ENCODE data around the gene DHRS7B.

DNA sequence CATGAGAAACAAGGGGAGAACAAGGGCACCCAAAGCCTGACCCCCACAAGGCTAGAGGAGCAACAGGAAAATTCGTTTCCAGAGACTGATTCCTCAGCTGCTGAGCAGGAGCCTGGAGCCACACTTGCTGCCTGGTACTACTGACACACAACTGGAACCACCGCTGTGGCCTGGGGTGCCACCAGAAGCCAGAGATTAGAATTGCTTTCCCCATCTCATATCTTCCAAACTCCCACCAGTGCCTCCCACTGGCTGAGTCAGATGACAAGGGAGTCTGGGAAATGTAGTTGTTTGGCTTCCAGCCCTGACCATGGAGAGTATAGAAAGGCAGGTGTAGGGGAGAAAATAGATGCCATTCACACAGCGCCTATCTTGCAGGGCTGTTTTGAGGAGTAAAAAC is 91.3 kb downstream of the DHRS7B start:
- no peak for TF ChIP-seq EZH2 (IDR thresholded peaks at IDR 0.05)
- TF ChIP-seq, protein P1, sequence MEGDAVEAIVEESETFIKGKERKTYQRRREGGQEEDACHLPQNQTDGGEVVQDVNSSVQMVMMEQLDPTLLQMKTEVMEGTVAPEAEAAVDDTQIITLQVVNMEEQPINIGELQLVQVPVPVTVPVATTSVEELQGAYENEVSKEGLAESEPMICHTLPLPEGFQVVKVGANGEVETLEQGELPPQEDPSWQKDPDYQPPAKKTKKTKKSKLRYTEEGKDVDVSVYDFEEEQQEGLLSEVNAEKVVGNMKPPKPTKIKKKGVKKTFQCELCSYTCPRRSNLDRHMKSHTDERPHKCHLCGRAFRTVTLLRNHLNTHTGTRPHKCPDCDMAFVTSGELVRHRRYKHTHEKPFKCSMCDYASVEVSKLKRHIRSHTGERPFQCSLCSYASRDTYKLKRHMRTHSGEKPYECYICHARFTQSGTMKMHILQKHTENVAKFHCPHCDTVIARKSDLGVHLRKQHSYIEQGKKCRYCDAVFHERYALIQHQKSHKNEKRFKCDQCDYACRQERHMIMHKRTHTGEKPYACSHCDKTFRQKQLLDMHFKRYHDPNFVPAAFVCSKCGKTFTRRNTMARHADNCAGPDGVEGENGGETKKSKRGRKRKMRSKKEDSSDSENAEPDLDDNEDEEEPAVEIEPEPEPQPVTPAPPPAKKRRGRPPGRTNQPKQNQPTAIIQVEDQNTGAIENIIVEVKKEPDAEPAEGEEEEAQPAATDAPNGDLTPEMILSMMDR (IDR thresholded peaks at IDR 0.05), result no peak

Measured in neural progenitor cell (in vitro differentiated cells).